Endodermal cell (in vitro differentiated cells): Measurements from ENCODE around the gene LECT2. TPM values are rescaled to one million over a fixed set of nuclear protein-coding genes. Genes with fewer than 3 reads are reported as not detected.
A peak's percentile ranks its signal among the peaks of the same experiment; 100 is the strongest.

ENCODE experiments used
- DNase-seq: peaks from one replicate; pipeline ENCODE4 v3.0.0-alpha.2; 2017
- H3K27ac ChIP-seq: 2 replicates; pipeline ENCODE4 v1.5.1; 2013; ENCODE audit warnings: mild to moderate bottlenecking, low read depth, low read length, moderate library complexity
- H3K27me3 ChIP-seq: 2 replicates; pipeline ENCODE4 v1.6.1; 2013; ENCODE audit warnings: mild to moderate bottlenecking, low read length, moderate library complexity; ENCODE audit not compliant: insufficient read depth, control insufficient read depth, poor library complexity, severe bottlenecking
- H3K36me3 ChIP-seq: 2 replicates; pipeline ENCODE4 v1.7.0; 2013; ENCODE audit warnings: mild to moderate bottlenecking, low read length, moderate library complexity; ENCODE audit not compliant: control insufficient read depth, insufficient read depth
- H3K4me1 ChIP-seq: one replicate; pipeline ENCODE4 v1.7.0; 2013; ENCODE audit warnings: low read length; ENCODE audit not compliant: control insufficient read depth, insufficient read depth
- H3K4me3 ChIP-seq: 2 replicates; pipeline ENCODE4 v1.5.1; 2013; ENCODE audit warnings: mild to moderate bottlenecking, low read length, moderate library complexity
- H3K9ac ChIP-seq: 2 replicates; pipeline ENCODE4 v1.6.1; 2013; ENCODE audit warnings: mild to moderate bottlenecking, low read length, moderate library complexity; ENCODE audit not compliant: poor library complexity, severe bottlenecking; ENCODE audit errors: extremely low read depth
- H3K9me3 ChIP-seq: 2 replicates; pipeline ENCODE4 v1.6.1; 2013; ENCODE audit warnings: mild to moderate bottlenecking, low read length, moderate library complexity; ENCODE audit not compliant: control insufficient read depth
- H3K27ac Mint-ChIP-seq: 2 replicates; pipeline ENCODE4 v1.8.0; 2020; ENCODE audit warnings: mixed read lengths
- H3K27me3 Mint-ChIP-seq: 2 replicates; pipeline ENCODE4 v1.8.0; 2021; ENCODE audit warnings: mild to moderate bottlenecking, mixed read lengths; ENCODE audit not compliant: insufficient read depth
- H3K36me3 Mint-ChIP-seq: 2 replicates; pipeline ENCODE4 v1.8.0; 2020; ENCODE audit warnings: low read depth, mixed read lengths
- H3K4me1 Mint-ChIP-seq: 2 replicates; pipeline ENCODE4 v1.8.0; 2020; ENCODE audit warnings: mixed read lengths
- H3K4me3 Mint-ChIP-seq: 2 replicates; pipeline ENCODE4 v1.8.0; 2020; ENCODE audit warnings: mild to moderate bottlenecking, moderate library complexity, mixed read lengths
- H3K9me3 Mint-ChIP-seq: 2 replicates; pipeline ENCODE4 v1.8.0; 2020; ENCODE audit warnings: mild to moderate bottlenecking, mixed read lengths
- WGBS, 2 experiments: methylation state at CpG; one replicate each; pipeline versions ENCODE4 v1.1.5 to v1.1.7; 2013; ENCODE audit warnings: missing lambda C conversion rate in 2 of 2, mixed read lengths in 1 of 2; ENCODE audit not compliant: insufficient coverage in 1 of 2, insufficient read length in 1 of 2; 5-methylcytosine and 5-hydroxymethylcytosine counted together
- total RNA-seq, 2 donors: library from RNA; stranded (reverse); fragmentation: NEBNext Ultra II Directional in 1 of 2; extraction: Animal tissue kit (Norgen Biotek cat#: 25700) in 1 of 2; gene quantifications; 2 replicates in 1 of 2; 3 replicates in 1 of 2; pipeline ENCODE4 v1.2.1, GENCODE V29; 2021
- TF ChIP-seq, protein P1 (sequence below): fragments of 200-600 bp; sonication (generic); conservative IDR thresholded peaks from 2 replicates; pipeline ENCODE4 v1.5.0; 2021; ENCODE audit warnings: antibody characterized with exemption, mild to moderate bottlenecking

LECT2 gene
- total RNA-seq, 2 donors from 2014 or later, result not detected

- no peaks in the 10 kb centered on the region for H3K4me1 Mint-ChIP-seq
- Histone ChIP-seq H3K4me3 (no peak overlapping the region), H3K27ac (no peak overlapping the region), H3K9me3 (no peaks in the 10 kb centered on the region), H3K4me1 (no peaks in the 10 kb centered on the region), H3K9ac (no peak overlapping the region), H3K36me3 (no peaks in the 10 kb centered on the region), H3K27me3 (peaks cover 7% of the 10 kb centered on the region)
- H3K36me3 Mint-ChIP-seq, result no peaks in the 10 kb centered on the region
- peaks cover 2% of the 10 kb centered on the region for H3K27me3 Mint-ChIP-seq
- no peak overlapping the region for H3K27ac Mint-ChIP-seq
- 0 to 4% methylated on average over 3 of the region's 3 CpGs for whole genome bisulfite sequencing, 2 experiments
- no peaks in the 10 kb centered on the region for H3K9me3 Mint-ChIP-seq
- no peak overlapping the region for H3K4me3 Mint-ChIP-seq
- DNase-seq, result peak; percentile 65
- TF ChIP-seq, protein P1, sequence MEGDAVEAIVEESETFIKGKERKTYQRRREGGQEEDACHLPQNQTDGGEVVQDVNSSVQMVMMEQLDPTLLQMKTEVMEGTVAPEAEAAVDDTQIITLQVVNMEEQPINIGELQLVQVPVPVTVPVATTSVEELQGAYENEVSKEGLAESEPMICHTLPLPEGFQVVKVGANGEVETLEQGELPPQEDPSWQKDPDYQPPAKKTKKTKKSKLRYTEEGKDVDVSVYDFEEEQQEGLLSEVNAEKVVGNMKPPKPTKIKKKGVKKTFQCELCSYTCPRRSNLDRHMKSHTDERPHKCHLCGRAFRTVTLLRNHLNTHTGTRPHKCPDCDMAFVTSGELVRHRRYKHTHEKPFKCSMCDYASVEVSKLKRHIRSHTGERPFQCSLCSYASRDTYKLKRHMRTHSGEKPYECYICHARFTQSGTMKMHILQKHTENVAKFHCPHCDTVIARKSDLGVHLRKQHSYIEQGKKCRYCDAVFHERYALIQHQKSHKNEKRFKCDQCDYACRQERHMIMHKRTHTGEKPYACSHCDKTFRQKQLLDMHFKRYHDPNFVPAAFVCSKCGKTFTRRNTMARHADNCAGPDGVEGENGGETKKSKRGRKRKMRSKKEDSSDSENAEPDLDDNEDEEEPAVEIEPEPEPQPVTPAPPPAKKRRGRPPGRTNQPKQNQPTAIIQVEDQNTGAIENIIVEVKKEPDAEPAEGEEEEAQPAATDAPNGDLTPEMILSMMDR, result peak; percentile 90
These were observed 9.7 kb downstream of the LECT2 start for GRCh38 chr5:135944967-135945560.

- Histone ChIP-seq H3K27ac (no peak overlapping the region), H3K4me1 (no peaks in the 10 kb centered on the region), H3K27me3 (peaks cover 2% of the 10 kb centered on the region), H3K4me3 (no peak overlapping the region), H3K9me3 (no peaks in the 10 kb centered on the region), H3K36me3 (no peaks in the 10 kb centered on the region), H3K9ac (no peak overlapping the region)
- H3K4me3 Mint-ChIP-seq, result no peak overlapping the region
- no peak overlapping the region for H3K27ac Mint-ChIP-seq
- H3K4me1 Mint-ChIP-seq, result no peaks in the 10 kb centered on the region
- H3K36me3 Mint-ChIP-seq, result no peaks in the 10 kb centered on the region
- no peak for DNase-seq
- H3K9me3 Mint-ChIP-seq, result no peaks in the 10 kb centered on the region
- H3K27me3 Mint-ChIP-seq, result no peaks in the 10 kb centered on the region
- TF ChIP-seq, protein P1, result no peak
These were observed 10.2 kb downstream of the LECT2 start for GRCh38 chr5:135944564-135944963.

- no peak overlapping the region for H3K27ac Mint-ChIP-seq
- no peak overlapping the region for H3K27ac ChIP-seq
- no peaks in the 10 kb centered on the region for H3K4me1 Mint-ChIP-seq
These were observed 12.5 kb downstream of the LECT2 start for GRCh38 chr5:135942202-135942771.

More at GRCh38 chr5:135942202-135942771, 12.5 kb downstream of the LECT2 start:
- no peaks in the 10 kb centered on the region for H3K4me1 ChIP-seq
- H3K4me3 ChIP-seq, result no peak overlapping the region
- no peaks in the 10 kb centered on the region for H3K9me3 ChIP-seq
- no peaks in the 10 kb centered on the region for H3K36me3 ChIP-seq
- Mint-ChIP-seq H3K36me3 (no peaks in the 10 kb centered on the region), H3K27me3 (no peaks in the 10 kb centered on the region), H3K4me3 (no peak overlapping the region), H3K9me3 (no peaks in the 10 kb centered on the region)
- DNase-seq, result no peak
- TF ChIP-seq, protein P1, result no peak
- no peaks in the 10 kb centered on the region for H3K27me3 ChIP-seq
- no peak overlapping the region for H3K9ac ChIP-seq
- WGBS, 2 experiments, result 68 to 72% methylated on average over 2 of the region's 3 CpGs
